Tibial artery (tissue), 4 donors: ENCODE measurements around the gene SYNE1.
A peak's percentile ranks its signal among the peaks of the same experiment; 100 is the strongest.

ENCODE experiments used
- DNase-seq, 2 donors: peaks; one replicate each; pipeline ENCODE4 v3.0.0-alpha.2; 2019
- H3K27ac ChIP-seq, 2 donors: fragments of 200-600 bp; sonication (generic) in 1 of 2; 1 replicate in 1 of 2; 2 replicates in 1 of 2; pipeline ENCODE4 v1.5.1; 2018 to 2019; ENCODE audit warnings: mild to moderate bottlenecking in 1 of 2
- H3K27me3 ChIP-seq, 2 donors: fragments of 200-600 bp; sonication (generic) in 1 of 2; one replicate each; pipeline versions ENCODE4 v1.5.1 to v1.6.0; 2016 to 2019
- H3K36me3 ChIP-seq, 3 donors: fragments of 200-600 bp; sonication (generic) in 2 of 3; one replicate each; pipeline ENCODE4 v1.5.1; 2016 to 2019; ENCODE audit warnings: mild to moderate bottlenecking in 2 of 3
- H3K4me1 ChIP-seq, 4 donors: fragments of 200-600 bp; sonication (generic) in 2 of 4; 1 replicate in 3 of 4; 2 replicates in 1 of 4; pipeline ENCODE4 v1.5.1; 2016 to 2019
- H3K4me3 ChIP-seq, 2 donors: fragments of 200-600 bp; sonication (generic) in 1 of 2; 1 replicate in 1 of 2; 2 replicates in 1 of 2; pipeline ENCODE4 v1.5.1; 2018 to 2019; ENCODE audit warnings: mild to moderate bottlenecking in 2 of 2
- H3K9me3 ChIP-seq, 3 donors: fragments of 200-600 bp; sonication (generic) in 1 of 3; one replicate each; pipeline ENCODE4 v1.5.1; 2016 to 2019
- intact Hi-C: fragments of 100-400 bp; cut with DNase I; formaldehyde crosslinking; loops from one replicate; pipeline ENCODE4 v1.15.0; 2023; ENCODE audit warnings: low total_unique reads
- TF ChIP-seq, protein P1 (sequence below), 2 experiments: fragments of 200-600 bp in 1 of 2; fragments of 450-650 bp in 1 of 2; IDR thresholded peaks; one replicate each; pipeline ENCODE4 v1.5.1; 2017 to 2019; ENCODE audit warnings: antibody characterized with exemption in 2 of 2, mild to moderate bottlenecking in 1 of 2, moderate library complexity in 1 of 2

The SYNE1 gene

DNA sequence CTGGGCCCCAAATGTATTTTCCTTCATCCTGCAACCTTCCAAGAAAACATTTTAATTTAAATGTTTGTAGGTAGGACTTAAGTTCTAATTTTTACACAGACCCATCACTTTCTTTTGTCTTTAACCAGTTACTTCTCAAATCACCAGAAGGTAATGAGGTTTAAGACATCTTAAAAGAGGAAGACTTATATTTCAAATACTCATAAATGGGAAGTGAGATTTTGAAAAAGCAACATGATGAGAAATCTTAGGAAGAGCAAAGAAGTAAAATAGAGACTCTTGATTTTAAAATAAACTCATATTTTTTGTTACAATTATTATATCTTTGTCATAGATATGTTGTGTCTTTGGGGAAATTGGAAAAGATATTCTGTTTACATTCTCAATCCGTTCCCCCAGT is 82.3 kb downstream of the SYNE1 start:
- TF ChIP-seq, protein P1, sequence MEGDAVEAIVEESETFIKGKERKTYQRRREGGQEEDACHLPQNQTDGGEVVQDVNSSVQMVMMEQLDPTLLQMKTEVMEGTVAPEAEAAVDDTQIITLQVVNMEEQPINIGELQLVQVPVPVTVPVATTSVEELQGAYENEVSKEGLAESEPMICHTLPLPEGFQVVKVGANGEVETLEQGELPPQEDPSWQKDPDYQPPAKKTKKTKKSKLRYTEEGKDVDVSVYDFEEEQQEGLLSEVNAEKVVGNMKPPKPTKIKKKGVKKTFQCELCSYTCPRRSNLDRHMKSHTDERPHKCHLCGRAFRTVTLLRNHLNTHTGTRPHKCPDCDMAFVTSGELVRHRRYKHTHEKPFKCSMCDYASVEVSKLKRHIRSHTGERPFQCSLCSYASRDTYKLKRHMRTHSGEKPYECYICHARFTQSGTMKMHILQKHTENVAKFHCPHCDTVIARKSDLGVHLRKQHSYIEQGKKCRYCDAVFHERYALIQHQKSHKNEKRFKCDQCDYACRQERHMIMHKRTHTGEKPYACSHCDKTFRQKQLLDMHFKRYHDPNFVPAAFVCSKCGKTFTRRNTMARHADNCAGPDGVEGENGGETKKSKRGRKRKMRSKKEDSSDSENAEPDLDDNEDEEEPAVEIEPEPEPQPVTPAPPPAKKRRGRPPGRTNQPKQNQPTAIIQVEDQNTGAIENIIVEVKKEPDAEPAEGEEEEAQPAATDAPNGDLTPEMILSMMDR (IDR thresholded peaks at IDR 0.05), result no peak
- Histone ChIP-seq H3K27ac (no peak overlapping the region), H3K4me3 (no peak overlapping the region), H3K4me1 (no peaks in the 10 kb centered on the region), H3K36me3 (peaks cover 0 to 7% (median 0%) of the 10 kb centered on the region in 3 donors), H3K9me3 (peaks cover 0 to 14% (median 5%) of the 10 kb centered on the region in 3 donors), H3K27me3 (no peaks in the 10 kb centered on the region)
- intact Hi-C loops, result no loop called here
- DNase-seq, result no peak

DNA sequence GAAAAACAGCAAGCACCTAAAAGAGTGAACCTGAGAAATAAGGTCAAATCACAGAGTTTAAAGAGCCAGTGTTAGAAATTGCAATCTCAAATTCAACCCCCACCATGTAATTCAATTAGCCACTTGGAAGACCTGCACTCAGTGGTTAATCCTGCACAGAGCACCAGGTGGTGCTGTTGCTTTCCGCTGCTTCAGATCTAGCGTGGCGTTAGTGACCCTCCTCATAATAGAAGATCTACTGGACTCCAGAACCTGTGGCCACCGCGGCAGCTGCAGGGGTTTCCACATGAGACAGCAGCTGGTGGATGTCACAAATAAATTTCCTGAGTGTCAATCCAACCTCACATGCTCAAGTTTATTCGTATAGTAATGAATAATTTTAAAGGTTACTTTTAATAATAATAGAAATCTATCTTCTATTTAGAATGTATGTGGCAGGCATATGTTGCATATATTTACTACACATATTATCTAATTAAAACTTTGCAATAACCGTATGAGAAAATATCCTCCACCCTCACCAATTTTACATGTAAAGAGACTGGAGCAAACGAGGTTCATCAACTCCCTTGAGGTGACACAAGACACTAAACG is 84.4 kb downstream of the SYNE1 start:
- Histone ChIP-seq H3K36me3 (peaks cover 0 to 7% (median 0%) of the 10 kb centered on the region in 3 donors), H3K27ac (no peak overlapping the region), H3K27me3 (no peaks in the 10 kb centered on the region), H3K4me3 (no peak overlapping the region), H3K4me1 (no peaks in the 10 kb centered on the region), H3K9me3 (peaks cover 0 to 5% (median 5%) of the 10 kb centered on the region in 3 donors)
- TF ChIP-seq, protein P1 (IDR thresholded peaks at IDR 0.05), result peak; percentile 68 to 77
- intact Hi-C loops, result no loop called here
- DNase-seq, result peak; percentile 46 to 68

DNA sequence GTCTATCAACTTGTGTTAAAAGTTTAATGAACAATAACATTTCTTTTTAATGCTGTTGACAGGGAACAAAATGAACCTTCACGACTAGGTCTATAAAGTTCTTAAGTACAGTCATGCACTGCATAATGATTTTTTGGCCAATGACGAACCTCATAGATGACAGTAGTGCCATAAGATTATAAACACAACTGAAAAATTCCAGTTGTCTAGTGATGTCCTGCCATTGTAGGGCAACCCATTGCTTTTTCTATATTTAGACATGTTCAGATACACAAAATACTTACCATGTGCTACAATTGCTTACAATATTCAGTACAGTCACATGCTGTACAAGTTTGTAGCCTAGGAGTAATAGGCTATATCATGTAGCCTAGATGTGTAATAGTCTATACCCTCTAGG is 93.6 kb downstream of the SYNE1 start:
- TF ChIP-seq, protein P1 (IDR thresholded peaks at IDR 0.05), result no peak
- H3K36me3 ChIP-seq, result no peaks in the 10 kb centered on the region
- H3K9me3 ChIP-seq, result no peaks in the 10 kb centered on the region
- no peak overlapping the region for H3K27ac ChIP-seq
- H3K4me1 ChIP-seq, result no peaks in the 10 kb centered on the region
- no peak for DNase-seq
- no peak overlapping the region for H3K4me3 ChIP-seq
- no peaks in the 10 kb centered on the region for H3K27me3 ChIP-seq
- intact Hi-C loops, result no loop called here

DNA sequence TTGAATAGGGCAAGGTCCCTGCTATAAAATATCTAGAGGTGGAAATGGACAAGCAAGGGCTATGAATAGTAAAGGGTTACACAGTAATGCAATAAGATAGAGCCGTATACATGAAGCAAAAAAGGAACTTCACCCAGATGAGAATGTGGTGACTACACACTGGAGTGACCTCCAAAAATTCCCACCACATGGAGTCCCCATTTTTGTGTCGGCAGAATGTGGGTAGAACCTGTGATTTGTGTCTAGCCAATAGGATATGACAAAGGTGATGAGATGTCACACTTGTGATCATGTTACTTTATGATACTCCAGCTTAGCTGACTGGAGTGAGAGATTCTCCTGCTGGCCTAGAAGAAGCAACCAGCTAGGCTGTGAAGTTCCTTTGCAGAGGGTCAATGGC is 96.8 kb downstream of the SYNE1 start:
- no peaks in the 10 kb centered on the region for H3K4me1 ChIP-seq

DNA sequence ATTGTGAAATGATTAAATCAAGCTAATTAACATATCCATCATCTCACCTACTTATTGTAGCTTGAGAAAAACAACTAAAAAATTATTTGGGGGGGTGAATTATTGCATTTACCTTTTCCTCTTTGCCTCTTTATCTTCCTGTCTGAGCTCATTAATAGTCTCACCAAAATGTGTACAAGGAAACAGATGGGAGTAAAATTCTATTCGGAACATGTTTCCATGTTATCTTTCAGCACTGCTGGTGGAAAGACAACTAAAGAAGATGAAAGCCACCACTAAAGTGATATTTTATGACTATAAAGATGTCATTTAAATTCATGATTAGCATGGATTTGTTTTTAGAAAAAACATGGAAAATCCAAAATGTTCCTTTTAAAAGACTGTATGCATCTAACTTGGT is 102.6 kb downstream of the SYNE1 start:
- no peak for DNase-seq
- no peaks in the 10 kb centered on the region for H3K27me3 ChIP-seq
- H3K4me3 ChIP-seq, result no peak overlapping the region
- H3K4me1 ChIP-seq, result no peaks in the 10 kb centered on the region
- no peaks in the 10 kb centered on the region for H3K36me3 ChIP-seq
- no peak overlapping the region for H3K27ac ChIP-seq
- intact Hi-C loops, result no loop called here
- H3K9me3 ChIP-seq, result no peaks in the 10 kb centered on the region
- TF ChIP-seq, protein P1 (IDR thresholded peaks at IDR 0.05), result no peak

More for the DNA sequence above, 96.8 kb downstream of the SYNE1 start:
- TF ChIP-seq, protein P1 (IDR thresholded peaks at IDR 0.05), result no peak
- Histone ChIP-seq H3K27me3 (no peaks in the 10 kb centered on the region), H3K27ac (no peak overlapping the region), H3K4me3 (no peak overlapping the region), H3K36me3 (no peaks in the 10 kb centered on the region), H3K9me3 (no peaks in the 10 kb centered on the region)
- DNase-seq, result no peak
- intact Hi-C loops, result no loop called here
